ENCODE results near the gene GPR55. TPM values are rescaled to one million over a fixed set of nuclear protein-coding genes. Genes with fewer than 3 reads are reported as not detected.

The GPR55 gene
- total RNA-seq, 1 experiment from 2014 or later = not detected

DNA sequence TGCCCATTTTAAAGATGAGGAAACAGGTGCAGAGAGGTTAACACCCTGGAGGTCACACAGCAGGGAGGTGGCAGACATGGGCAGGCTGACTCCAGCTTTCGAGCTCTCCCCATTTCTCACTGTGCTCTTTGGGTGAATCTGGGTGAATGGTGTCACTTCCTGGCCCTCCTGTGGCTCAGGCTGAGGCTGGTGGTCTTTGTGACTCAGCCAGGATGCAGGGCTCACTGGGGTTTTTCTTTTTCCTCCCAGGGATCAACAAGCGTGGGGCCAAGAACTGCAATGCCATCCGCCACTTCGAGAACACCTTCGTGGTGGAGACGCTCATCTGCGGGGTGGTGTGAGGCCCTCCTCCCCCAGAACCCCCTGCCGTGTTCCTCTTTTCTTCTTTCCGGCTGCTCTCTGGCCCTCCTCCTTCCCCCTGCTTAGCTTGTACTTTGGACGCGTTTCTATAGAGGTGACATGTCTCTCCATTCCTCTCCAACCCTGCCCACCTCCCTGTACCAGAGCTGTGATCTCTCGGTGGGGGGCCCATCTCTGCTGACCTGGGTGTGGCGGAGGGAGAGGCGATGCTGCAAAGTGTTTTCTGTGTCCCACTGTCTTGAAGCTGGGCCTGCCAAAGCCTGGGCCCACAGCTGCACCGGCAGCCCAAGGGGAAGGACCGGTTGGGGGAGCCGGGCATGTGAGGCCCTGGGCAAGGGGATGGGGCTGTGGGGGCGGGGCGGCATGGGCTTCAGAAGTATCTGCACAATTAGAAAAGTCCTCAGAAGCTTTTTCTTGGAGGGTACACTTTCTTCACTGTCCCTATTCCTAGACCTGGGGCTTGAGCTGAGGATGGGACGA lies 47.1 kb downstream of the GPR55 start:
- Histone ChIP-seq H3K23ac (ENCODE audit: insufficient read length, low read depth, low read length) (no peak overlapping the region), H2BK12ac (ENCODE audit: insufficient read length, low read depth, low read length) (no peak overlapping the region), H2AFZ (ENCODE audit: low read length) (no peak overlapping the region), H3T11ph (ENCODE audit: low read length) (no peak overlapping the region), H2BK120ac (ENCODE audit: low read depth, low read length, poor library complexity, severe bottlenecking) (no peak overlapping the region), H3K27me3 (ENCODE audit: insufficient read depth, low read length) (no peaks in the 10 kb centered on the region), H4K91ac (ENCODE audit: insufficient read length, low read depth, low read length) (no peak overlapping the region), H3K9me3 (ENCODE audit: control insufficient read depth, low read depth, low read length) (no peaks in the 10 kb centered on the region), H3K27ac (ENCODE audit: insufficient read length, low read depth, low read length) (no peak overlapping the region), H3K79me1 (ENCODE audit: insufficient read depth, low read depth, low read length, poor library complexity, severe bottlenecking) (no peaks in the 10 kb centered on the region), H2AK5ac (ENCODE audit: insufficient read length, low read length) (no peak overlapping the region), H4K8ac (replicated peaks; ENCODE audit: insufficient read length, low read depth, low read length) (no peak overlapping the region), H3K4me1 (ENCODE audit: insufficient read depth, low read length) (no peaks in the 10 kb centered on the region; the same call in 1 of the 2 replicates), H3K18ac (ENCODE audit: insufficient read length, low read depth, low read length) (no peak overlapping the region), H4K5ac (ENCODE audit: insufficient read length, low read depth, low read length) (no peak overlapping the region), H3K4ac (ENCODE audit: low read depth, low read length) (no peak overlapping the region), H2BK20ac (ENCODE audit: low read depth, low read length, poor library complexity, severe bottlenecking) (no peak overlapping the region), H2BK15ac (ENCODE audit: low read depth, low read length) (no peak overlapping the region), H3K23me2 (ENCODE audit: insufficient read length, low read depth, low read length, poor library complexity, severe bottlenecking) (no peaks in the 10 kb centered on the region), H2BK5ac (ENCODE audit: insufficient read length, low read length) (no peak overlapping the region), H3K9ac (ENCODE audit: extremely low read depth, insufficient read length, low read length) (no peak overlapping the region), H3K56ac (ENCODE audit: insufficient read length, low read depth, low read length) (no peak overlapping the region), H3K14ac (ENCODE audit: insufficient read depth, low read length) (no peak overlapping the region), H4K20me1 (ENCODE audit: control insufficient read depth, insufficient read depth, insufficient read length) (no peaks in the 10 kb centered on the region), H3K79me2 (ENCODE audit: insufficient read depth, low read length) (peaks cover 2% of the 10 kb centered on the region; the same call in 1 of the 2 replicates), H3K4me2 (ENCODE audit: insufficient read depth, insufficient read length, low read length) (no peak overlapping the region)
- no peak overlapping the region for H3K4me3 Mint-ChIP-seq
- WGBS (ENCODE audit: extremely low coverage, insufficient read length, low lambda C conversion rate) = no CpG with 5 or more reads among the region's 20 CpGs
- no peaks in the 10 kb centered on the region for H3K9me3 Mint-ChIP-seq
- no peak for TF ChIP-seq CTCF (conservative IDR thresholded peaks at IDR 0.05)
- peak overlapping the region in 2 of 3 experiments; percentile 44 to 68; a peak in 3 of 7 replicates for H3K27ac Mint-ChIP-seq
- DNase-seq = peak; percentile 20
- H3K4me1 Mint-ChIP-seq = peaks cover 6 to 12% of the 10 kb centered on the region in 2 experiments
- H3K36me3 Mint-ChIP-seq (ENCODE audit: insufficient read depth in 1 of 3, low read depth in 3 of 3) = peaks cover 52 to 81% (median 67%) of the 10 kb centered on the region in 3 experiments
- no peaks in the 10 kb centered on the region for H3K27me3 Mint-ChIP-seq (ENCODE audit: low read depth)
